Measurements from ENCODE around the gene MAN2B2.

MAN2B2 gene

GRCh38 chr4:6557185-6557584, 17.8 kb upstream of the MAN2B2 start:
- Histone ChIP-seq H3K9me3 (replicated peaks; ENCODE audit: insufficient read depth, low read length) (no peaks in the 10 kb centered on the region), H4K20me1 (ENCODE audit: insufficient read depth, low read length) (no peaks in the 10 kb centered on the region), H3K4me3 (ENCODE audit: low read length) (no peak overlapping the region), H3K79me2 (ENCODE audit: low read length) (no peaks in the 10 kb centered on the region), H3K9ac (ENCODE audit: low read length) (no peak overlapping the region), H3F3A (ENCODE audit: insufficient read depth, low read length) (no peaks in the 10 kb centered on the region), H3K4me2 (ENCODE audit: low read depth, low read length) (no peak overlapping the region), H3K36me3 (replicated peaks; ENCODE audit: insufficient read depth, low read length) (no peaks in the 10 kb centered on the region), H3K9me2 (replicated peaks; ENCODE audit: insufficient read depth, low read length) (no peaks in the 10 kb centered on the region), H2AFZ (ENCODE audit: low read length) (no peak overlapping the region), H3K4me1 (ENCODE audit: low read length) (no peaks in the 10 kb centered on the region), H3K27me3 (replicated peaks; ENCODE audit: insufficient read depth, low read length) (peaks cover 88% of the 10 kb centered on the region), H3K27ac (ENCODE audit: low read length) (no peak overlapping the region)
- TF ChIP-seq EZH2 (optimal IDR thresholded peaks at IDR 0.05; ENCODE audit: low read depth, low read length) (no peak), CTCF (IDR thresholded peaks at IDR 0.05; ENCODE audit: low read length) (no peak), EZH2phosphoT487 (IDR thresholded peaks at IDR 0.05; ENCODE audit: low read length) (no peak)
- DNase-seq = no peak

GRCh38 chr4:6557856-6558255, 17.1 kb upstream of the MAN2B2 start:
- DNase-seq = no peak
- TF ChIP-seq EZH2phosphoT487 (IDR thresholded peaks at IDR 0.05; ENCODE audit: low read length) (no peak), CTCF (IDR thresholded peaks at IDR 0.05; ENCODE audit: low read length) (no peak), EZH2 (optimal IDR thresholded peaks at IDR 0.05; ENCODE audit: low read depth, low read length) (no peak)
- Histone ChIP-seq H3K4me3 (ENCODE audit: low read length) (no peak overlapping the region), H3K9me2 (replicated peaks; ENCODE audit: insufficient read depth, low read length) (no peaks in the 10 kb centered on the region), H4K20me1 (ENCODE audit: insufficient read depth, low read length) (no peaks in the 10 kb centered on the region), H3F3A (ENCODE audit: insufficient read depth, low read length) (no peaks in the 10 kb centered on the region), H2AFZ (ENCODE audit: low read length) (no peak overlapping the region), H3K79me2 (ENCODE audit: low read length) (no peaks in the 10 kb centered on the region), H3K36me3 (replicated peaks; ENCODE audit: insufficient read depth, low read length) (no peaks in the 10 kb centered on the region), H3K4me1 (ENCODE audit: low read length) (no peaks in the 10 kb centered on the region), H3K27me3 (replicated peaks; ENCODE audit: insufficient read depth, low read length) (peaks cover 88% of the 10 kb centered on the region), H3K9me3 (replicated peaks; ENCODE audit: insufficient read depth, low read length) (no peaks in the 10 kb centered on the region), H3K27ac (ENCODE audit: low read length) (no peak overlapping the region), H3K4me2 (ENCODE audit: low read depth, low read length) (no peak overlapping the region), H3K9ac (ENCODE audit: low read length) (no peak overlapping the region)

GRCh38 chr4:6560416-6561172, 14.4 kb upstream of the MAN2B2 start:
- H3K36me3 ChIP-seq (replicated peaks; ENCODE audit: insufficient read depth, low read length) = no peaks in the 10 kb centered on the region
- H3K27ac ChIP-seq (ENCODE audit: low read length) = no peak overlapping the region
- H3K9me2 ChIP-seq (replicated peaks; ENCODE audit: insufficient read depth, low read length) = no peaks in the 10 kb centered on the region
- H3K9ac ChIP-seq (ENCODE audit: low read length) = no peak overlapping the region
- no peaks in the 10 kb centered on the region for H3K79me2 ChIP-seq (ENCODE audit: low read length)
- H4K20me1 ChIP-seq (ENCODE audit: insufficient read depth, low read length) = no peaks in the 10 kb centered on the region
- no peak for DNase-seq
- no peak overlapping the region for H3K4me2 ChIP-seq (ENCODE audit: low read depth, low read length)
- TF ChIP-seq EZH2phosphoT487 (IDR thresholded peaks at IDR 0.05; ENCODE audit: low read length) (no peak), EZH2 (optimal IDR thresholded peaks at IDR 0.05; ENCODE audit: low read depth, low read length) (no peak), CTCF (IDR thresholded peaks at IDR 0.05; ENCODE audit: low read length) (no peak)
- H3K4me3 ChIP-seq (ENCODE audit: low read length) = no peak overlapping the region
- H3K4me1 ChIP-seq (ENCODE audit: low read length) = no peaks in the 10 kb centered on the region
- H3F3A ChIP-seq (ENCODE audit: insufficient read depth, low read length) = no peaks in the 10 kb centered on the region
- no peaks in the 10 kb centered on the region for H3K9me3 ChIP-seq (replicated peaks; ENCODE audit: insufficient read depth, low read length)
- H3K27me3 ChIP-seq (replicated peaks; ENCODE audit: insufficient read depth, low read length) = peaks cover 84% of the 10 kb centered on the region
- no peak overlapping the region for H2AFZ ChIP-seq (ENCODE audit: low read length)

All from MM.1S (cell line).